ENCODE measurements around the gene RAB1B.

GRCh38 chr11:66310324-66310723 is 41.9 kb downstream of the RAB1B start:
- TF ChIP-seq POLR2A (IDR thresholded peaks at IDR 0.05) (no peak), CTCF (IDR thresholded peaks at IDR 0.05) (no peak)

All from uterus (tissue), 2 donors.